ENCODE measurements around the gene MYL5. TPM values are rescaled to one million over a fixed set of nuclear protein-coding genes. Genes with fewer than 3 reads are reported as not detected.
"Not testable (repeated sequence)": the region's sequence is repeated elsewhere in the genome, so short reads cannot be mapped to it uniquely, and the experiment has no call there.

The MYL5 gene
- total RNA-seq, 1 experiment from 2014 or later = 29.8 TPM

DNA sequence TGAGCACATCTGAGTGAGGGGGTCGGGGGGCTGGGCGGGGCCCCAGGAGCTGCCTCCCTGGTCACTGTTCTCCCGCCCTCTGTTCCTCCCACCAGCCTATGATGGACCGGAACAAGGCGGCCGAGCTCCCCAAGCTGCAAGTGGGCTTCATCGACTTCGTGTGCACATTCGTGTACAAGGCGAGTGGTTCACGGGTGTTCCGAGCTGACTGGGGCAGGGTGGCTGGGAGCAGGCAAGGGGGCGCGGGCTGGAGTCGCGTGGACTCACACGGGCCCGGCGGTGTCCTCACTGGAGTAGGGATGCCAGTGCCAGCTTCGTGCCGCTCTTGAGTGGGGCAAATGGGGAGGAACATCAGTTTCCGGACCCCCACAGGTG is 7.9 kb upstream of the MYL5 start:
- H3K27me3 ChIP-seq (ENCODE audit: insufficient read depth, low read depth) = peaks cover 37% of the 10 kb centered on the region
- TF ChIP-seq EZH2 (IDR thresholded peaks at IDR 0.05; ENCODE audit: low read depth) = no peak
- TF ChIP-seq, protein P1, sequence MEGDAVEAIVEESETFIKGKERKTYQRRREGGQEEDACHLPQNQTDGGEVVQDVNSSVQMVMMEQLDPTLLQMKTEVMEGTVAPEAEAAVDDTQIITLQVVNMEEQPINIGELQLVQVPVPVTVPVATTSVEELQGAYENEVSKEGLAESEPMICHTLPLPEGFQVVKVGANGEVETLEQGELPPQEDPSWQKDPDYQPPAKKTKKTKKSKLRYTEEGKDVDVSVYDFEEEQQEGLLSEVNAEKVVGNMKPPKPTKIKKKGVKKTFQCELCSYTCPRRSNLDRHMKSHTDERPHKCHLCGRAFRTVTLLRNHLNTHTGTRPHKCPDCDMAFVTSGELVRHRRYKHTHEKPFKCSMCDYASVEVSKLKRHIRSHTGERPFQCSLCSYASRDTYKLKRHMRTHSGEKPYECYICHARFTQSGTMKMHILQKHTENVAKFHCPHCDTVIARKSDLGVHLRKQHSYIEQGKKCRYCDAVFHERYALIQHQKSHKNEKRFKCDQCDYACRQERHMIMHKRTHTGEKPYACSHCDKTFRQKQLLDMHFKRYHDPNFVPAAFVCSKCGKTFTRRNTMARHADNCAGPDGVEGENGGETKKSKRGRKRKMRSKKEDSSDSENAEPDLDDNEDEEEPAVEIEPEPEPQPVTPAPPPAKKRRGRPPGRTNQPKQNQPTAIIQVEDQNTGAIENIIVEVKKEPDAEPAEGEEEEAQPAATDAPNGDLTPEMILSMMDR (conservative IDR thresholded peaks at IDR 0.05) = no peak
- no peaks in the 10 kb centered on the region for H3F3A ChIP-seq (ENCODE audit: insufficient read depth, low read depth)
- ChIA-PET POLR2A (ENCODE audit: unreplicated experiment) (no interaction called here), CTCF (no interaction called here)
- intact Hi-C loops (cut with micrococcal nuclease; ENCODE audit: unreplicated experiment) = no loop called here
- H3K4me3 ChIP-seq = no peak overlapping the region
- no peak for DNase-seq
- no peaks in the 10 kb centered on the region for H3K9me3 ChIP-seq (ENCODE audit: insufficient read depth, low read depth)
- no peaks in the 10 kb centered on the region for H3K9me2 ChIP-seq (ENCODE audit: insufficient read depth)
- H3K4me2 ChIP-seq = no peak overlapping the region
- H3K79me2 ChIP-seq (ENCODE audit: low read depth) = no peaks in the 10 kb centered on the region
- no TSS peak for BruUV-seq (replicated peaks)
- H2AFZ ChIP-seq = no peak overlapping the region
- no peaks in the 10 kb centered on the region for H3K4me1 ChIP-seq (replicated peaks; ENCODE audit: insufficient read depth)
- H4K20me1 ChIP-seq (ENCODE audit: insufficient read depth) = no peaks in the 10 kb centered on the region
- peaks cover 1% of the 10 kb centered on the region; the same call in 1 of the 2 replicates for H3K36me3 ChIP-seq (ENCODE audit: low read depth)
- H3K27ac ChIP-seq = no peak overlapping the region

DNA sequence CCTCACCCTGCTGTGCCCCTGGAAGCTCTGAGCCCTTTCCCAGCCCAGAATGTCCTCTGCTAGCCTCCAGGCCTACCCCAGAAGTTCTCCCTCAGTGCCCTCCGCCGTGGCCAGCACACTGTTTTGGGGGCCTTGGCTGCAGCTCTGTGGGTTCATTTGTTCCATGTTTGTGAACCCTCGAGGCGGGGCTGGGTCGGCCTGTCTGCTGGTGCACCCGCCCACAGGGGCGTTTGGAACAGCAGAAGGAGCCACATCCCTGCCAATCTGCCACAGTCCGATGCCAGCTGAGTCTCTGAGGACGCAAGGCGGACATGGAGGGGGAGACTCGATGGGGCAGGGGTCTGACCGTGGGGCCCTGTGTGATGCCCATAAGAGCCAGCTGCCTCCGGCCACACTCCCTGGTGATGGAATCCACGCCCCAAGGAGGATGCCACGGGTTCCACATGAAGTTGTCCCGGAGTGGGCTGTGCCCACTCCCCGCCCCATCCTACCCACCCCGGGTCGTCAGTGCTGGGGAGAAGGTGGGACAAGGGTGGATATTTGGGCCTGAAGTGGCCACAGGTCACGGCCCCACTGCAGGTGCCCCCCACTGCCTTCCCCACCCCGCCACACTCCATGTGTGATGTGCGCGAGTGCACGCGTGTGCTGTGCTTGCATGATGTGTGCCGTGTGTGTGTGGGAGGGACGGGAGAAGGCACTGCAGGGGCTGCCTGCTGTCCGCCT is 7.4 kb upstream of the MYL5 start:
- intact Hi-C loops (cut with micrococcal nuclease; ENCODE audit: unreplicated experiment) = no loop called here
- TF ChIP-seq EZH2 (IDR thresholded peaks at IDR 0.05; ENCODE audit: low read depth) = no peak
- TF ChIP-seq, protein P1 (conservative IDR thresholded peaks at IDR 0.05) = no peak
- Histone ChIP-seq H4K20me1 (ENCODE audit: insufficient read depth) (no peaks in the 10 kb centered on the region), H2AFZ (no peak overlapping the region), H3K9me3 (ENCODE audit: insufficient read depth, low read depth) (no peaks in the 10 kb centered on the region), H3K4me1 (replicated peaks; ENCODE audit: insufficient read depth) (no peaks in the 10 kb centered on the region), H3K4me2 (no peak overlapping the region), H3K27ac (no peak overlapping the region), H3K36me3 (ENCODE audit: low read depth) (peaks cover 5% of the 10 kb centered on the region; the same call in 1 of the 2 replicates), H3F3A (ENCODE audit: insufficient read depth, low read depth) (no peaks in the 10 kb centered on the region), H3K4me3 (no peak overlapping the region), H3K9me2 (ENCODE audit: insufficient read depth) (no peaks in the 10 kb centered on the region), H3K79me2 (ENCODE audit: low read depth) (no peaks in the 10 kb centered on the region), H3K27me3 (ENCODE audit: insufficient read depth, low read depth) (peaks cover 34% of the 10 kb centered on the region)
- ChIA-PET CTCF (no interaction called here), POLR2A (ENCODE audit: unreplicated experiment) (no interaction called here)
- no TSS peak for BruUV-seq (replicated peaks)
- DNase-seq = no peak

GRCh38 chr4:667545-667925 is 6.8 kb upstream of the MYL5 start:
- Histone ChIP-seq H3K9me2 (ENCODE audit: insufficient read depth) (no peaks in the 10 kb centered on the region), H3K9me3 (ENCODE audit: insufficient read depth, low read depth) (no peaks in the 10 kb centered on the region), H3F3A (ENCODE audit: insufficient read depth, low read depth) (no peaks in the 10 kb centered on the region), H3K36me3 (ENCODE audit: low read depth) (peaks cover 5% of the 10 kb centered on the region; the same call in 1 of the 2 replicates), H4K20me1 (ENCODE audit: insufficient read depth) (no peaks in the 10 kb centered on the region), H3K27ac (no peak overlapping the region), H3K27me3 (ENCODE audit: insufficient read depth, low read depth) (peaks cover 29% of the 10 kb centered on the region), H2AFZ (no peak overlapping the region), H3K4me2 (no peak overlapping the region), H3K79me2 (ENCODE audit: low read depth) (peaks cover 2% of the 10 kb centered on the region; the same call in 1 of the 2 replicates), H3K4me3 (no peak overlapping the region), H3K4me1 (replicated peaks; ENCODE audit: insufficient read depth) (no peaks in the 10 kb centered on the region)
- ChIA-PET CTCF (no interaction called here), POLR2A (ENCODE audit: unreplicated experiment) (no interaction called here)
- intact Hi-C loops (cut with micrococcal nuclease; ENCODE audit: unreplicated experiment) = no loop called here
- no peak for TF ChIP-seq EZH2 (IDR thresholded peaks at IDR 0.05; ENCODE audit: low read depth)
- TF ChIP-seq, protein P1 (conservative IDR thresholded peaks at IDR 0.05) = no peak
- no peak for DNase-seq
- no TSS peak for BruUV-seq (replicated peaks)

- peaks cover 29% of the 10 kb centered on the region for H3K27me3 ChIP-seq (ENCODE audit: insufficient read depth, low read depth)
- H3K4me1 ChIP-seq (replicated peaks; ENCODE audit: insufficient read depth); H3F3A ChIP-seq (ENCODE audit: insufficient read depth, low read depth); H3K9me3 ChIP-seq (ENCODE audit: insufficient read depth, low read depth); POLR2A ChIA-PET (ENCODE audit: unreplicated experiment); H3K9me2 ChIP-seq (ENCODE audit: insufficient read depth); H4K20me1 ChIP-seq (ENCODE audit: insufficient read depth); H3K4me3 ChIP-seq; H3K27ac ChIP-seq; DNase-seq; H3K79me2 ChIP-seq (ENCODE audit: low read depth); H3K36me3 ChIP-seq (ENCODE audit: low read depth); intact Hi-C loops (cut with micrococcal nuclease; ENCODE audit: unreplicated experiment); BruUV-seq (replicated peaks); H3K4me2 ChIP-seq; CTCF ChIA-PET; H2AFZ ChIP-seq: not testable (repeated sequence)
Measured at GRCh38 chr4:668219-668618, 6.1 kb upstream of the MYL5 start.

DNA sequence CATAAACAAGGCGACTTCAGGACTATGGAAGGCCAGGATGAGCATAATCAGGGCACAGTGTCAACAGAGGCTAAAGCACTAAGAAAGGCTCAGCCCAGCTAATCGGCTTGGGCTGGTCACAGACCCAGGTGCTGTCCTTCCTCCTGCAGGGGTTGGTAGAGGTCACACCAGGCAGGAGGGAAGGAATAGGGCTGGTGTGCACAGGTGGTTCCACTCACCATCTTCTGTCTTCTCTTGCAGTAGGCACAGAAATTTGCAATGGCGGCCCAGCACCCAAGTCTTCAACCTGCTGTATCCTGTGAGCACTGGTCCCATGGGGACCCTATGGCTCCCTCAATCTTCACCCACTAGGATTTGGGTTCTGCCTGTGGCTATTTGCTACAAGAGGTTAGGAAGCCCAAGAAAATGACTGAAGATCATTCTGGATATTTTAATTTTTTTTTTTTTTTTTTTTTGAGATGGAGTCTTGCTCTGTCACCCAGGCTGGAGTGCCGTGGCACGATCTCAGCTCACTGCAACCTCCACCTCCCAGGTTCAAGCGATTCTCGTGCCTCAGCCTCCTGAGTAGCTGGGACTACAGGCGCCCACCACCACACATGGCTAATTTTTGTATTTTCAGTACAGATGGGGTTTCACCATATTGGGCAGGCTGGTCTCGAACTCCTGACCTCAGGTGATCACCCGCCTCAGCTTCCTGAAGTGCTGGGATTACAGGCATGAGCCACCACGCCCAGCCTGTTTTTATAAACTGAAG is 4.4 kb upstream of the MYL5 start:
- intact Hi-C loops (cut with micrococcal nuclease; ENCODE audit: unreplicated experiment); CTCF ChIA-PET: not testable (repeated sequence)

More for the DNA sequence above, 4.4 kb upstream of the MYL5 start:
- H3K4me2 ChIP-seq; POLR2A ChIA-PET (ENCODE audit: unreplicated experiment); H4K20me1 ChIP-seq (ENCODE audit: insufficient read depth); H2AFZ ChIP-seq; H3K9me2 ChIP-seq (ENCODE audit: insufficient read depth); DNase-seq; H3F3A ChIP-seq (ENCODE audit: insufficient read depth, low read depth); H3K4me3 ChIP-seq; H3K4me1 ChIP-seq (replicated peaks; ENCODE audit: insufficient read depth); H3K27ac ChIP-seq; BruUV-seq (replicated peaks); H3K9me3 ChIP-seq (ENCODE audit: insufficient read depth, low read depth); H3K36me3 ChIP-seq (ENCODE audit: low read depth): not testable (repeated sequence)
- peaks cover 21% of the 10 kb centered on the region for H3K27me3 ChIP-seq (ENCODE audit: insufficient read depth, low read depth)
- H3K79me2 ChIP-seq (ENCODE audit: low read depth) = peaks cover 19% of the 10 kb centered on the region

All from PC-9 (cell line).